T-cell (primary cell): ENCODE measurements around the gene UBALD1. TPM values are rescaled to one million over a fixed set of nuclear protein-coding genes. Genes with fewer than 3 reads are reported as not detected.

Experiments used
- ATAC-seq, 4 experiments: fragments of 200-7000 bp in 3 of 4; fragments of 150-1000 bp in 1 of 4; cut with Tn5 transposase; replicated peaks in 1 of 4; 1 replicate in 3 of 4; 2 replicates in 1 of 4; pipeline ENCODE4 v1.10.0; 2021; ENCODE audit warnings: moderate library complexity in 3 of 4, mild to moderate bottlenecking in 2 of 4, moderate number of reproducible peaks in 1 of 4
- CTCF ChIA-PET, 2 donors: fragments of 300-600 bp; sonication (Branson Sonifier 250); formaldehyde crosslinking; loops; one replicate each; lab custom pipeline; 2022; ENCODE audit warnings: antibody characterized with exemption in 2 of 2; lab: Charles Lee
- POLR2A ChIA-PET, 2 donors: fragments of 300-600 bp; sonication (Branson Sonifier 250); formaldehyde crosslinking; loops; one replicate each; lab custom pipeline; 2022; ENCODE audit warnings: antibody characterized with exemption in 2 of 2; lab: Charles Lee
- DNase-seq, 35 experiments: peaks; one replicate each; pipeline versions ENCODE4 v3.0.0 to v3.0.0-alpha.2; 2013 to 2023
- H3K27ac ChIP-seq: one replicate; pipeline ENCODE4 v1.5.1; 2013; ENCODE audit warnings: low read length
- H3K27me3 ChIP-seq, 2 experiments: replicated peaks in 1 of 2; 1 replicate in 1 of 2; 2 replicates in 1 of 2; pipeline versions ENCODE4 v1.6.1 to v1.7.0; 2013; ENCODE audit warnings: low read length in 1 of 2, mixed read lengths in 1 of 2; ENCODE audit not compliant: control insufficient read depth in 2 of 2, insufficient read depth in 2 of 2; ENCODE audit errors: extremely low read depth in 1 of 2
- H3K36me3 ChIP-seq, 2 donors: 1 replicate in 1 of 2; 2 replicates in 1 of 2; pipeline versions ENCODE4 v1.6.1 to v1.7.0; 2013; ENCODE audit warnings: low read length in 1 of 2; ENCODE audit not compliant: control insufficient read depth in 2 of 2, insufficient read depth in 1 of 2; ENCODE audit errors: extremely low read depth in 1 of 2
- H3K4me1 ChIP-seq, 2 experiments: 1 replicate in 1 of 2; 2 replicates in 1 of 2; pipeline versions ENCODE4 v1.6.1 to v1.7.0; 2013; ENCODE audit warnings: low read length in 2 of 2, mixed read lengths in 1 of 2; ENCODE audit not compliant: insufficient read depth in 2 of 2, control insufficient read depth in 1 of 2; ENCODE audit errors: extremely low read depth in 1 of 2
- H3K4me3 ChIP-seq, 2 donors: 1 replicate in 1 of 2; 2 replicates in 1 of 2; pipeline versions ENCODE4 v1.5.1 to v1.7.0; 2013; ENCODE audit warnings: mild to moderate bottlenecking in 2 of 2, low read length in 1 of 2, moderate library complexity in 1 of 2; ENCODE audit not compliant: control insufficient read depth in 1 of 2; ENCODE audit errors: extremely low read depth in 1 of 2
- H3K9me3 ChIP-seq: 2 replicates; pipeline ENCODE4 v1.7.0; 2013
- H3K27ac Mint-ChIP-seq, 2 donors: one replicate each; pipeline ENCODE4 v1.8.0; 2020 to 2021; ENCODE audit warnings: mild to moderate bottlenecking in 2 of 2, mixed read lengths in 2 of 2
- H3K27me3 Mint-ChIP-seq, 2 donors: one replicate each; pipeline ENCODE4 v1.8.0; 2021 to 2022; ENCODE audit warnings: mixed read lengths in 2 of 2
- H3K36me3 Mint-ChIP-seq: one replicate; pipeline ENCODE4 v1.8.0; 2021; ENCODE audit warnings: mixed read lengths
- H3K4me1 Mint-ChIP-seq, 3 donors: one replicate each; pipeline ENCODE4 v1.8.0; 2020 to 2022; ENCODE audit warnings: mixed read lengths in 3 of 3, mild to moderate bottlenecking in 1 of 3
- H3K4me3 Mint-ChIP-seq, 3 donors: one replicate each; pipeline ENCODE4 v1.8.0; 2020 to 2022; ENCODE audit warnings: mild to moderate bottlenecking in 3 of 3, mixed read lengths in 3 of 3, moderate library complexity in 3 of 3
- H3K9me3 Mint-ChIP-seq, 3 donors: one replicate each; pipeline ENCODE4 v1.8.0; 2020 to 2022; ENCODE audit warnings: mixed read lengths in 3 of 3
- WGBS: methylation state at CpG from one replicate; pipeline ENCODE4 v1.1.5; 2013; ENCODE audit warnings: missing lambda C conversion rate; ENCODE audit not compliant: insufficient coverage; 5-methylcytosine and 5-hydroxymethylcytosine counted together
- total RNA-seq, 35 experiments: library from RNA in 6 of 35; stranded (reverse) in 6 of 35; fragments of 120-200 nt in 1 of 35; gene quantifications; one replicate each; pipeline versions ENCODE4 v1.2.1 to v1.2.4 and lab custom pipeline; 2013 to 2026

The UBALD1 gene
- total RNA-seq, 5 donors from 2014 or later (not counting 1 experiment from before 2014, with no cell fraction given), result 26.0 to 53.1 (median 47.6) TPM

- Mint-ChIP-seq H3K4me1 (peaks cover 2 to 5% (median 2%) of the 10 kb centered on the region in 3 donors), H3K4me3 (no peak overlapping the region), H3K27ac (no peak overlapping the region), H3K9me3 (no peaks in the 10 kb centered on the region), H3K36me3 (no peaks in the 10 kb centered on the region), H3K27me3 (peaks cover 5 to 12% of the 10 kb centered on the region in 2 donors)
- Histone ChIP-seq H3K27ac (no peak overlapping the region), H3K36me3 (no peaks in the 10 kb centered on the region), H3K4me1 (peaks cover 0 to 6% of the 10 kb centered on the region in 2 experiments), H3K4me3 (no peak overlapping the region), H3K27me3 (peaks cover 0 to 27% of the 10 kb centered on the region in 2 experiments), H3K9me3 (no peaks in the 10 kb centered on the region)
- 72% methylated on average over 7 of the region's 7 CpGs for WGBS
- POLR2A ChIA-PET, result no interaction called here
- DNase-seq, result no peak
- no peak for ATAC-seq
- CTCF ChIA-PET, result interaction anchor here (0.5 to 2.1 kb wide), 4 partner anchors 9 to 148 kb away, joined by 3 to 17 read pairs (median 3); no protein-coding TSS in a partner anchor
Observed at GRCh38 chr16:4586291-4586690, 28.4 kb downstream of the UBALD1 start.

- H3K9me3 ChIP-seq, result no peaks in the 10 kb centered on the region
- peaks cover 0 to 24% of the 10 kb centered on the region in 2 experiments for H3K27me3 ChIP-seq
- H3K36me3 ChIP-seq, result no peaks in the 10 kb centered on the region
- DNase-seq (no peak), ATAC-seq (no peak)
- Mint-ChIP-seq H3K27me3 (peaks cover 5 to 12% of the 10 kb centered on the region in 2 donors), H3K9me3 (no peaks in the 10 kb centered on the region), H3K27ac (no peak overlapping the region), H3K36me3 (no peaks in the 10 kb centered on the region), H3K4me3 (no peak overlapping the region), H3K4me1 (peaks cover 2 to 5% (median 2%) of the 10 kb centered on the region in 3 donors)
- no peak overlapping the region for H3K4me3 ChIP-seq
- POLR2A ChIA-PET, result no interaction called here
- WGBS, result 100% methylated on average over 2 of the region's 4 CpGs
- H3K4me1 ChIP-seq, result peaks cover 0 to 6% of the 10 kb centered on the region in 2 experiments
- CTCF ChIA-PET, result no interaction called here
- H3K27ac ChIP-seq, result no peak overlapping the region
Observed at GRCh38 chr16:4583906-4584305, 30.8 kb downstream of the UBALD1 start.

GRCh38 chr16:4580250-4580649 lies 34.4 kb downstream of the UBALD1 start:
- Histone ChIP-seq H3K27ac (no peak overlapping the region), H3K27me3 (peaks cover 0 to 6% of the 10 kb centered on the region in 2 experiments), H3K4me3 (no peak overlapping the region), H3K4me1 (peaks cover 0 to 3% of the 10 kb centered on the region in 2 experiments), H3K36me3 (no peaks in the 10 kb centered on the region), H3K9me3 (no peaks in the 10 kb centered on the region)
- Mint-ChIP-seq H3K36me3 (no peaks in the 10 kb centered on the region), H3K27me3 (no peaks in the 10 kb centered on the region), H3K9me3 (no peaks in the 10 kb centered on the region), H3K4me3 (no peak overlapping the region), H3K4me1 (no peaks in the 10 kb centered on the region), H3K27ac (no peak overlapping the region)
- WGBS, result no CpG with 5 or more reads among the region's 6 CpGs
- DNase-seq (no peak), ATAC-seq (no peak)
- CTCF ChIA-PET, result no interaction called here
- POLR2A ChIA-PET, result no interaction called here

- Histone ChIP-seq H3K36me3 (no peaks in the 10 kb centered on the region), H3K4me1 (peaks cover 0 to 7% of the 10 kb centered on the region in 2 experiments), H3K4me3 (no peak overlapping the region), H3K9me3 (no peaks in the 10 kb centered on the region), H3K27me3 (peaks cover 0 to 15% of the 10 kb centered on the region in 2 experiments), H3K27ac (no peak overlapping the region)
- ChIA-PET CTCF (interaction anchor here in 1 of 2 donors (0.6 kb wide), 1 partner anchor 247 kb away, joined by 4 read pairs; no protein-coding TSS in a partner anchor), POLR2A (no interaction called here)
- H3K27ac Mint-ChIP-seq, result no peak overlapping the region
- DNase-seq (no peak), ATAC-seq (no peak)
- H3K36me3 Mint-ChIP-seq, result no peaks in the 10 kb centered on the region
- H3K9me3 Mint-ChIP-seq, result no peaks in the 10 kb centered on the region
- H3K27me3 Mint-ChIP-seq, result no peaks in the 10 kb centered on the region
- 78% methylated on average over 8 of the region's 13 CpGs for WGBS
- H3K4me3 Mint-ChIP-seq, result no peak overlapping the region
- no peaks in the 10 kb centered on the region for H3K4me1 Mint-ChIP-seq
Observed at GRCh38 chr16:4578961-4579530, 35.6 kb downstream of the UBALD1 start.

- Histone ChIP-seq H3K4me1 (peaks cover 0 to 7% of the 10 kb centered on the region in 2 experiments), H3K27me3 (peaks cover 0 to 15% of the 10 kb centered on the region in 2 experiments), H3K36me3 (no peaks in the 10 kb centered on the region), H3K27ac (no peak overlapping the region), H3K4me3 (no peak overlapping the region), H3K9me3 (no peaks in the 10 kb centered on the region)
- Mint-ChIP-seq H3K27me3 (no peaks in the 10 kb centered on the region), H3K4me3 (no peak overlapping the region), H3K9me3 (no peaks in the 10 kb centered on the region), H3K4me1 (no peaks in the 10 kb centered on the region), H3K36me3 (no peaks in the 10 kb centered on the region), H3K27ac (no peak overlapping the region)
- ChIA-PET POLR2A (interaction anchor here in 1 of 2 donors (0.6 kb wide), 1 partner anchor 203 kb away, joined by 3 read pairs; no protein-coding TSS in a partner anchor), CTCF (no interaction called here)
- DNase-seq (no peak), ATAC-seq (no peak)
- whole genome bisulfite sequencing, result 88% methylated on average over 15 of the region's 15 CpGs
Observed at GRCh38 chr16:4576008-4576407, 38.7 kb downstream of the UBALD1 start.

GRCh38 chr16:4574919-4575705 lies 39.6 kb downstream of the UBALD1 start:
- peaks cover 0 to 15% of the 10 kb centered on the region in 2 experiments for H3K27me3 ChIP-seq
- no peaks in the 10 kb centered on the region for H3K9me3 Mint-ChIP-seq
- ChIA-PET POLR2A (interaction anchor here in 1 of 2 donors (0.6 kb wide), 1 partner anchor 202 kb away, joined by 3 read pairs; no protein-coding TSS in a partner anchor), CTCF (no interaction called here)
- 69% methylated on average over 9 of the region's 11 CpGs for WGBS
- H3K36me3 ChIP-seq, result no peaks in the 10 kb centered on the region
- no peaks in the 10 kb centered on the region for H3K4me1 Mint-ChIP-seq
- H3K4me3 ChIP-seq, result no peak overlapping the region
- ATAC-seq (peak in 3 of 4 experiments; percentile 12 to 32 (median 24)), DNase-seq (no peak)
- no peak overlapping the region for H3K4me3 Mint-ChIP-seq
- H3K27ac ChIP-seq, result no peak overlapping the region
- H3K27ac Mint-ChIP-seq, result no peak overlapping the region
- H3K9me3 ChIP-seq, result no peaks in the 10 kb centered on the region
- H3K4me1 ChIP-seq, result peaks cover 0 to 7% of the 10 kb centered on the region in 2 experiments
- no peaks in the 10 kb centered on the region for H3K36me3 Mint-ChIP-seq
- H3K27me3 Mint-ChIP-seq, result no peaks in the 10 kb centered on the region
